GM12878 (cell line): Measurements from ENCODE around the gene CARD19. TPM values are rescaled to one million over a fixed set of nuclear protein-coding genes. Genes with fewer than 3 reads are reported as not detected.

Experiments used
- ATAC-seq: fragments of 200-7000 bp; cut with Tn5 transposase; 3 replicates; pipeline ENCODE4 v1.9.1; 2020; ENCODE audit warnings: mild to moderate bottlenecking, moderate library complexity
- BruUV-seq: library from RNA; stranded (reverse); fragments of 400-500 nt; replicated peaks from 2 replicates; lab custom pipeline; 2021; lab: Mats Ljungman, UMichigan
- CTCF ChIA-PET: fragments of 300-600 bp; sonication (Branson Sonifier 250); formaldehyde crosslinking; extraction: SDS; loops from one replicate; lab custom pipeline; 2021; ENCODE audit warnings: inconsistent platforms; lab: Yijun Ruan, JAX
- POLR2A ChIA-PET: fragments of 350-600 bp; formaldehyde crosslinking; extraction: SDS; loops from one replicate; lab custom pipeline; 2021; ENCODE audit warnings: inconsistent platforms; lab: Charles Lee
- RAD21 ChIA-PET: fragments of 300-600 bp; sonication (Branson Sonifier 250); formaldehyde crosslinking; loops from one replicate; lab custom pipeline; 2023; ENCODE audit warnings: antibody characterized with exemption; ENCODE audit not compliant: unreplicated experiment; lab: Charles Lee
- SMC1A ChIA-PET: fragments of 300-600 bp; sonication (Branson Sonifier 250); formaldehyde crosslinking; loops from one replicate; lab custom pipeline; 2023; ENCODE audit not compliant: unreplicated experiment, uncharacterized antibody; lab: Charles Lee
- DNase-seq: peaks from one replicate; pipeline ENCODE4 v3.0.0-alpha.2; 2011; ENCODE audit warnings: low read depth, low spot score
- FAIRE-seq: peaks from 3 replicates; lab custom pipeline; 2011; peaks lifted over from hg19 to GRCh38; lab: Jason Lieb, UNC
- H2AFZ ChIP-seq: 2 replicates; pipeline ENCODE4 v1.6.0; 2011; ENCODE audit warnings: low read depth, low read length, control low read depth; ENCODE audit not compliant: control insufficient read depth
- H3K27ac ChIP-seq: 2 replicates; pipeline ENCODE4 v1.5.1; 2011; ENCODE audit warnings: control low read depth; ENCODE audit not compliant: control insufficient read depth, insufficient read depth
- H3K27me3 ChIP-seq, 2 experiments: replicated peaks in 1 of 2; 2 replicates each; pipeline versions ENCODE4 v1.6.0 to v1.6.1; 2011; ENCODE audit warnings: low read length in 1 of 2; ENCODE audit not compliant: control insufficient read depth in 2 of 2, insufficient read depth in 2 of 2
- H3K36me3 ChIP-seq, 2 experiments: 2 replicates each; pipeline ENCODE4 v1.5.1; 2011; ENCODE audit warnings: low read length in 1 of 2; ENCODE audit not compliant: control insufficient read depth in 2 of 2, insufficient read depth in 2 of 2
- H3K4me1 ChIP-seq: 2 replicates; pipeline ENCODE4 v1.6.1; 2011; ENCODE audit warnings: mild to moderate bottlenecking, low read length, moderate library complexity, mixed read lengths; ENCODE audit not compliant: control insufficient read depth, insufficient read depth
- H3K4me2 ChIP-seq: 2 replicates; pipeline ENCODE4 v1.6.0; 2011; ENCODE audit warnings: control low read depth; ENCODE audit not compliant: control insufficient read depth, insufficient read depth
- H3K4me3 ChIP-seq: fragments of 200-600 bp; sonication (generic); 2 replicates; pipeline ENCODE4 v1.5.1; 2016
- H3K79me2 ChIP-seq: 2 replicates; pipeline ENCODE4 v1.6.0; 2011; ENCODE audit warnings: low read length; ENCODE audit not compliant: control insufficient read depth, insufficient read depth
- H3K9ac ChIP-seq: 2 replicates; pipeline ENCODE4 v1.8.0; 2011; ENCODE audit warnings: low read length, control low read depth, mixed read lengths; ENCODE audit not compliant: control insufficient read depth, insufficient read depth
- H3K9me3 ChIP-seq: replicated peaks from 3 replicates; pipeline ENCODE4 v1.5.1; 2011; ENCODE audit warnings: mild to moderate bottlenecking, low read length; ENCODE audit not compliant: control insufficient read depth, insufficient read depth
- H4K20me1 ChIP-seq: 2 replicates; pipeline ENCODE4 v1.6.0; 2011; ENCODE audit not compliant: control insufficient read depth, insufficient read depth
- ASH2L ChIP-seq: fragments of 300-600, 200-600 bp; sonication (generic); IDR thresholded peaks from 2 replicates; pipeline ENCODE4 v1.6.1; 2017; ENCODE audit warnings: low read depth, mild to moderate bottlenecking, borderline replicate concordance
- ATF3 ChIP-seq: IDR thresholded peaks from 2 replicates; pipeline ENCODE4 v1.6.1; 2011; ENCODE audit warnings: low read depth, mild to moderate bottlenecking, low read length, moderate library complexity, borderline replicate concordance; ENCODE audit errors: extremely low read depth
- BHLHE40 ChIP-seq, 2 experiments: fragments of 450-650 bp in 1 of 2; IDR thresholded peaks; 2 replicates each; pipeline ENCODE4 v1.6.1; 2011 to 2017; ENCODE audit warnings: low read depth in 2 of 2, borderline replicate concordance in 1 of 2, improper control_type of control experiment in 1 of 2, low read length in 1 of 2, mild to moderate bottlenecking in 1 of 2
- CHD2 ChIP-seq: IDR thresholded peaks from 2 replicates; pipeline ENCODE4 v1.6.1; 2011; ENCODE audit warnings: low read depth, low read length, improper control_type of control experiment, borderline replicate concordance
- EGR1 ChIP-seq, 2 experiments: IDR thresholded peaks; 1 replicate in 1 of 2; 2 replicates in 1 of 2; pipeline ENCODE4 v1.6.1; 2011 to 2012; ENCODE audit warnings: low read depth in 2 of 2, low read length in 2 of 2, borderline replicate concordance in 1 of 2, mild to moderate bottlenecking in 1 of 2, moderate library complexity in 1 of 2
- EP300 ChIP-seq, 2 experiments: fragments of 150-350 bp in 1 of 2; IDR thresholded peaks; 2 replicates each; pipeline ENCODE4 v1.6.1; 2011 to 2012; ENCODE audit warnings: low read depth in 2 of 2, low read length in 2 of 2, borderline replicate concordance in 1 of 2, improper control_type of control experiment in 1 of 2, inconsistent platforms in 1 of 2; ENCODE audit not compliant: control insufficient read depth in 1 of 2
- FOS ChIP-seq: IDR thresholded peaks from 3 replicates; pipeline ENCODE4 v1.6.1; 2011; ENCODE audit warnings: borderline replicate concordance; ENCODE audit not compliant: insufficient read length; ENCODE audit errors: extremely low read depth
- FOXM1 ChIP-seq: IDR thresholded peaks from 2 replicates; pipeline ENCODE4 v1.6.1; 2012; ENCODE audit warnings: low read depth, mild to moderate bottlenecking, inconsistent platforms, low read length, moderate library complexity
- GATAD2B ChIP-seq: fragments of 450-650 bp; conservative IDR thresholded peaks from 2 replicates; pipeline ENCODE4 v1.6.1; 2017; ENCODE audit warnings: low read depth, mild to moderate bottlenecking, moderate library complexity
- KDM1A ChIP-seq: fragments of 200-600 bp; sonication (generic); IDR thresholded peaks from 2 replicates; pipeline ENCODE4 v1.6.1; 2016; ENCODE audit warnings: borderline replicate concordance
- MTA3 ChIP-seq: IDR thresholded peaks from 2 replicates; pipeline ENCODE4 v1.6.1; 2012; ENCODE audit warnings: low read length, inconsistent platforms, borderline replicate concordance
- RELA ChIP-seq: fragments of 450-650 bp; IDR thresholded peaks from 2 replicates; pipeline ENCODE4 v1.8.0; 2014; ENCODE audit warnings: borderline replicate concordance; ENCODE audit not compliant: partially characterized antibody
- REST ChIP-seq: IDR thresholded peaks from 2 replicates; pipeline ENCODE4 v1.6.1; 2012; ENCODE audit warnings: mild to moderate bottlenecking, low read depth, low read length
- SP1 ChIP-seq: IDR thresholded peaks from one replicate; pipeline ENCODE4 v1.6.1; 2011; ENCODE audit warnings: low read depth, low read length
- STAT3 ChIP-seq: IDR thresholded peaks from 2 replicates; pipeline ENCODE4 v1.6.1; 2011; ENCODE audit warnings: low read depth, low read length, improper control_type of control experiment
- TCF12 ChIP-seq: IDR thresholded peaks from 2 replicates; pipeline ENCODE4 v1.6.1; 2011; ENCODE audit warnings: low read depth, mild to moderate bottlenecking, low read length
- YBX1 ChIP-seq: fragments of 450-650 bp; IDR thresholded peaks from 2 replicates; pipeline ENCODE4 v1.6.1; 2016; ENCODE audit warnings: antibody characterized with exemption
- ZBED1 ChIP-seq: IDR thresholded peaks from 2 replicates; pipeline ENCODE4 v1.6.1; 2016; ENCODE audit warnings: borderline replicate concordance
- WGBS: methylation state at CpG from one replicate; pipeline ENCODE4 v1.1.6; 2016; ENCODE audit warnings: low lambda C conversion rate; ENCODE audit not compliant: insufficient replicate concordance, insufficient coverage; ENCODE audit errors: missing lambda C conversion rate; 5-methylcytosine and 5-hydroxymethylcytosine counted together
- in situ Hi-C: fragments of 300-500 bp; cut with MboI; formaldehyde crosslinking; loops from 9 replicates; pipeline ENCODE4 v1.14.3; 2018; ENCODE audit warnings: mixed read lengths
- intact Hi-C: fragments of 100-400 bp; cut with micrococcal nuclease; formaldehyde crosslinking; loops from one replicate; pipeline ENCODE4 v1.14.2; 2022; ENCODE audit not compliant: unreplicated experiment
- polyA plus RNA-seq, 11 experiments: library from polyadenylated mRNA; depleted of rRNA in 4 of 11; unstranded in 6 of 11; stranded (reverse) in 5 of 11; fragments of >200 nt; fragmentation: Nextera tagmentation in 4 of 11; fragmentation: Illumina TruSeq in 1 of 11; extraction: Ambion mirVana in 4 of 11; extraction: Trizol in 1 of 11; gene quantifications; 1 replicate in 1 of 11; 2 replicates in 10 of 11; pipeline versions ENCODE4 v1.2.1 to v1.2.3, GENCODE V29; 2011 to 2016; ENCODE audit warnings: inconsistent platforms in 2 of 11, missing spikeins in 2 of 11, low read depth in 1 of 11
- total RNA-seq, 4 experiments: library from RNA; depleted of rRNA in 3 of 4; stranded (reverse); fragments of >200 nt in 3 of 4; fragmentation: Illumina TruSeq in 1 of 4; extraction: Trizol in 1 of 4; gene quantifications; 2 replicates each; pipeline versions ENCODE4 v1.2.1 to v1.2.3, GENCODE V29; 2013 to 2021

Gene CARD19
- total and polyA plus RNA-seq, 10 of the 15 experiments (the other 5 are each of a cell fraction or from before 2014, with no cell fraction given) = 0.61 to 41.6 (median 19.9) TPM

- 81% methylated on average over 16 of the region's 16 CpGs for WGBS
- in situ Hi-C loops = no loop called here
- H3K4me3 ChIP-seq = no peak overlapping the region
- intact Hi-C loops = loop anchor here (2.0 kb wide), 1 partner anchor 47 kb away; no protein-coding TSS in a partner anchor
- BruUV-seq = no TSS peak
- POLR2A ChIA-PET = no interaction called here
- no peaks in the 10 kb centered on the region for H3K27me3 ChIP-seq
- CTCF ChIA-PET = interaction anchor here (3.5 kb wide), 1 partner anchor 47 kb away, joined by 16 read pairs; no protein-coding TSS in a partner anchor
- RAD21 ChIA-PET = interaction anchor here (1.5 to 2.0 kb wide), 3 partner anchors 47 to 410 kb away, joined by 5 to 6 read pairs (median 5); no protein-coding TSS in a partner anchor
- peaks cover 5% of the 10 kb centered on the region for H3K4me1 ChIP-seq
- TF ChIP-seq KDM1A (no peak), SP1 (no peak), REST (no peak), FOXM1 (no peak), ATF3 (no peak), MTA3 (no peak), FOS (no peak), RELA (no peak), EGR1 (IDR thresholded peaks at IDR 0.05; ENCODE audit: borderline replicate concordance in 1 of 2, low read depth in 2 of 2, low read length in 2 of 2) (no peak), EP300 (IDR thresholded peaks at IDR 0.05; ENCODE audit: borderline replicate concordance in 1 of 2, control insufficient read depth in 1 of 2, low read depth in 2 of 2, low read length in 2 of 2) (no peak), ASH2L (no peak), YBX1 (no peak), CHD2 (no peak), TCF12 (no peak), GATAD2B (no peak), ZBED1 (no peak), STAT3 (no peak), BHLHE40 (IDR thresholded peaks at IDR 0.05; ENCODE audit: borderline replicate concordance in 1 of 2, low read depth in 2 of 2, low read length in 1 of 2) (no peak)
- no peak for DNase-seq
- H4K20me1 ChIP-seq = no peaks in the 10 kb centered on the region
- FAIRE-seq = no peak
- H3K36me3 ChIP-seq = no peaks in the 10 kb centered on the region
- H2AFZ ChIP-seq = no peak overlapping the region
- SMC1A ChIA-PET = interaction anchor here (0.8 kb wide), 1 partner anchor 47 kb away, joined by 3 read pairs; no protein-coding TSS in a partner anchor
- ATAC-seq = no peak
- H3K27ac ChIP-seq = no peak overlapping the region
- H3K9ac ChIP-seq = no peak overlapping the region
- no peaks in the 10 kb centered on the region; the same call in 1 of the 3 replicates for H3K9me3 ChIP-seq
- H3K4me2 ChIP-seq = no peak overlapping the region
- no peaks in the 10 kb centered on the region for H3K79me2 ChIP-seq
Observed at GRCh38 chr9:93155716-93156474, 59.9 kb downstream of the CARD19 start.
